Stimulated activated CD4-positive, alpha-beta T cell treated with anti-CD3 and anti-CD28 coated beads, Interleukin-1b, Interleukin-23, amount 100 ng/mL, for 1 hour (primary cell): ENCODE data around the gene SASH3.
"Not testable (repeated sequence)": the region's sequence is repeated elsewhere in the genome, so short reads cannot be mapped to it uniquely, and the experiment has no call there.

Experiments
- DNase-seq, 2 donors: peaks; one replicate each; pipeline ENCODE4 v3.0.0-alpha.2; 2020; ENCODE audit warnings: low read depth in 2 of 2

Gene SASH3

GRCh38 chrX:129779747-129780146 is at the start of gene SASH3:
Gene SASH3, plus strand, starts transcription at chrX:129779949. Its CDS starts 149 bp downstream, at chrX:129780098.
- peak in 1 of 2 donors; percentile 34 for DNase-seq

- DNase-seq = no peak
Observed at GRCh38 chrX:129731228-129731627, 48.5 kb upstream of the SASH3 start.

GRCh38 chrX:129732857-129733256 is 46.9 kb upstream of the SASH3 start:
- DNase-seq = no peak

GRCh38 chrX:129733335-129733734 is 46.4 kb upstream of the SASH3 start:
- DNase-seq = no peak

GRCh38 chrX:129736491-129736890 is 43.3 kb upstream of the SASH3 start:
- no peak for DNase-seq

- no peak for DNase-seq
Observed at GRCh38 chrX:129737916-129738315, 41.8 kb upstream of the SASH3 start.

- no peak for DNase-seq
Observed at GRCh38 chrX:129738466-129739308, 41.1 kb upstream of the SASH3 start, which contains the start of gene XPNPEP2. Gene XPNPEP2, plus strand, starts transcription at chrX:129738979. Its CDS starts 235 bp downstream, at chrX:129739214.

- no peak for DNase-seq
Observed at GRCh38 chrX:129739578-129739977, 40.2 kb upstream of the SASH3 start.

- no peak for DNase-seq
Observed at GRCh38 chrX:129741880-129742758, 37.6 kb upstream of the SASH3 start.

- not testable (repeated sequence) for DNase-seq
Observed at GRCh38 chrX:129742759-129743152, 37.0 kb upstream of the SASH3 start.

GRCh38 chrX:129743821-129744220 is 35.9 kb upstream of the SASH3 start:
- DNase-seq = no peak

- no peak for DNase-seq
Observed at GRCh38 chrX:129744861-129745321, 34.9 kb upstream of the SASH3 start.

- no peak for DNase-seq
Observed at GRCh38 chrX:129746557-129747470, 32.9 kb upstream of the SASH3 start.

GRCh38 chrX:129747533-129747932 is 32.2 kb upstream of the SASH3 start:
- DNase-seq = no peak

GRCh38 chrX:129748305-129748704 is 31.4 kb upstream of the SASH3 start:
- DNase-seq = no peak

- DNase-seq = no peak
Observed at GRCh38 chrX:129749069-129749468, 30.7 kb upstream of the SASH3 start.

GRCh38 chrX:129750971-129751370 is 28.8 kb upstream of the SASH3 start:
- no peak for DNase-seq

GRCh38 chrX:129754056-129755024 is 25.4 kb upstream of the SASH3 start:
- DNase-seq = no peak

GRCh38 chrX:129755779-129756650 is 23.7 kb upstream of the SASH3 start:
- DNase-seq = no peak
